AG04450 (cell line): Measurements from ENCODE around the gene GRHL1. TPM values are rescaled to one million over a fixed set of nuclear protein-coding genes. Genes with fewer than 3 reads are reported as not detected.

Experiments used
- CTCF ChIA-PET: fragments of 300-600, 350-600 bp; formaldehyde crosslinking; extraction: SDS; loops from one replicate; lab custom pipeline; 2022; ENCODE audit warnings: antibody characterized with exemption, inconsistent platforms; lab: Charles Lee
- POLR2A ChIA-PET: fragments of 350-600 bp; formaldehyde crosslinking; extraction: SDS; loops from one replicate; lab custom pipeline; 2021; ENCODE audit warnings: antibody characterized with exemption, inconsistent platforms; lab: Yijun Ruan, JAX
- DNase-seq: peaks from one replicate; pipeline ENCODE4 v3.0.0-alpha.2; 2011; ENCODE audit warnings: low read depth, low spot score
- H3K27ac ChIP-seq: one replicate; pipeline ENCODE4 v1.5.1; 2012; ENCODE audit warnings: low read depth, low read length, control low read depth
- H3K27me3 ChIP-seq: one replicate; pipeline ENCODE4 v1.6.0; 2012; ENCODE audit warnings: low read length; ENCODE audit not compliant: control insufficient read depth, insufficient read depth
- H3K4me3 ChIP-seq: 2 replicates; pipeline ENCODE4 v1.5.1; 2011; ENCODE audit warnings: mild to moderate bottlenecking, low read depth, low read length, control low read depth
- H3K9me3 ChIP-seq: 2 replicates; pipeline ENCODE4 v1.5.1; 2012; ENCODE audit warnings: low read length; ENCODE audit not compliant: control insufficient read depth, insufficient read depth
- CTCF ChIP-seq: IDR thresholded peaks from 2 replicates; pipeline ENCODE4 v1.5.1; 2011; ENCODE audit warnings: low read depth, low read length, control low read depth, inconsistent platforms
- polyA plus RNA-seq: library from polyadenylated mRNA; depleted of rRNA; stranded (reverse); fragments of >200 nt; gene quantifications from 2 replicates; pipeline ENCODE4 v1.2.3, GENCODE V29; 2011

The GRHL1 gene
- polyA plus RNA-seq, 1 experiment: 0.64 TPM

- POLR2A ChIA-PET: no interaction called here
- CTCF ChIA-PET: no interaction called here
- H3K27me3 ChIP-seq: peaks cover 9% of the 10 kb centered on the region
- H3K27ac ChIP-seq: no peak overlapping the region
- TF ChIP-seq CTCF: no peak
- peaks cover 8% of the 10 kb centered on the region for H3K9me3 ChIP-seq
- DNase-seq: no peak
- no peak overlapping the region for H3K4me3 ChIP-seq
These were observed 71.0 kb downstream of the GRHL1 start for GRCh38 chr2:10022445-10022844.

- DNase-seq: no peak
- Histone ChIP-seq H3K27me3 (peaks cover 9% of the 10 kb centered on the region), H3K27ac (no peak overlapping the region), H3K9me3 (peaks cover 2% of the 10 kb centered on the region), H3K4me3 (no peak overlapping the region)
- peak; percentile 26; the same call in 1 of the 2 replicates for TF ChIP-seq CTCF
- CTCF ChIA-PET: interaction anchor here (0.8 kb wide), 1 partner anchor 209 kb away, joined by 3 read pairs; no protein-coding TSS in a partner anchor
- POLR2A ChIA-PET: no interaction called here
These were observed 71.6 kb downstream of the GRHL1 start for GRCh38 chr2:10022966-10023662.

DNA sequence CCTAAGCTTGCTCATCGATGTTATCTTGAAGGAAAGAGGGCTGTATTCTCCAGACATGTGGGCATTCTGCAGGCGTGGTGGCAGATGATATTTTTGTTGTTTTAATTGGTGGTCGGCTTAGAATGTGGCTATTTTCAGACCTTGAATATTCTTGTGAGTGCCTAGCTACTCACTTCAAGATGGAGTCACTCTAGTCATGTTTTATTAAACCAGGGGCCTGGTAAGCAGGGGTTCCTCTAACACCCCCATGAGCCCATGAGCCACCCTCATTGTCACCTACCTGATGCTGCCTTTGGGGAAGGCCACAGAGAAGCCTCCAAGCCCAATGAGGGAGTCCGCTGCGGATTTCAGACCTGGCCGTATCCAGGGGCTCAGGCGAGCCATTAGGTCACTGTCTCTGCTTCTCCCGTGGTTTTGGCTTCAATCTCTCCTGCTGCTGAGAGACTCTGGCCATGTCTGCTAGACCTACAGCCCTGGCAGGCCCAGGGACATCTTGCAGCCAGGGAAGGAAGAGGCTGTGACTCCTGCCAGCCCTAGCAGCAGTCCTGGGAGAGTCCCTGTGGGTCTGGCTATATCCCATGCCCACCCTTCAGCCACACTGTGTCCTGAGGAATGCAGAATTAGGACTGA is 75.6 kb downstream of the GRHL1 start:
- Histone ChIP-seq H3K9me3 (no peaks in the 10 kb centered on the region; the same call in none of the 2 replicates), H3K4me3 (no peak overlapping the region), H3K27ac (no peak overlapping the region), H3K27me3 (no peaks in the 10 kb centered on the region)
- DNase-seq: no peak
- ChIA-PET CTCF (interaction anchor here (1.0 to 1.3 kb wide), 2 partner anchors 21 to 43 kb away, joined by 4 read pairs; no protein-coding TSS in a partner anchor), POLR2A (no interaction called here)
- TF ChIP-seq CTCF: no peak

DNA sequence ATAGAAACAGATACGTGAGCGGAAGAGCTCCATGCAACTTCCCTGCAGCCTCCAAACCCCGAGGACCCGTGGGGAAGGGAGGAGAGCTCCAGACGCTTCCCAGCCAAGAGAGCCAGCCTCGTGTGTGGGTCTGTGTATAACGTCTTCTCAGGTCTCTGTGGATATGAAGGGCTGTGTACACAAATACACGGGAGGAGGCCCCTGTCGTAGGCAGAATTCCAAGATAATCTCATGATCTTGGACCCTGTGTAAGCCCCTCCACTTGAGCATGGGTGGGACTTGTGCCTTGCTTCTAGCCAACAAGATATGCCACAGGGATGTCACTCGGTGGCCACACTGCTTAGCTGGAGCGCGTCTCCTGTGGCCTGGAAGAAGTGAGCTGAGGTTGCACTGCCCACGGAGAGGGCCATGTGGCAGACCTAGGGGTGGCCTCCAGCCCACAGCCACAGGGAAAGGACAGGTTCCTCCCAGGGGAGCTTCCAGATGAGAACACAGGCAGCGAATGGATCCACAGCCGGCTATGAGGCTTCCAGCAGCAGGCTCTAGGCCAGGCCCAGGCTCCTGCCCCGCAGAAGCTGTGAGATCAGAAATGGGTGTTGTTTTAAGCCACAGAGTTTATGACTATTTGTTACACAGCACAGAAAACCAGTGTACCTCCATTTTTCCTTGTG is 76.3 kb downstream of the GRHL1 start:
- ChIA-PET POLR2A (no interaction called here), CTCF (interaction anchor here (0.6 to 1.3 kb wide), 3 partner anchors 21 to 214 kb away, joined by 4 to 6 read pairs (median 4); no protein-coding TSS in a partner anchor)
- DNase-seq: no peak
- Histone ChIP-seq H3K9me3 (no peaks in the 10 kb centered on the region; the same call in none of the 2 replicates), H3K27ac (no peak overlapping the region), H3K27me3 (no peaks in the 10 kb centered on the region), H3K4me3 (no peak overlapping the region)
- TF ChIP-seq CTCF: no peak
